ENCODE data around the gene SIRT5.

DNA sequence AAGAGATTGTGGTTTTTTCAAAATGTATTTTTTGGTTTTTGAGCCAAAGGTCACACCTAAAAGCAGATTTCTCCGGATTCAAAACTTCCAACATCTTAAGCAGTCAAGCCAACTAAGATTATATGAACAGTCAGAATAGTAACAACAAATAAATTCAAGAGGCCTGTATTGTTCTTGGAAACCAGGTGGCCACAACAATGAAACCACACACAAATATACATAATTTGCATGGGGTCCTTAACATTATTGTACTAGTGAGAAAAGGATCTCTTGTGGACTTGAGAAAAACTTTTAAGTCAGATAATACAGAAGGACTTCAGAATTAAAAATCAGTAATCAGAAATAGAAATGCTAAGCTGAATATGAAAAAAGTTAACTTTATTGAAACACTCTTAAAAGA, 81.3 kb downstream of the SIRT5 start:
- TF ChIP-seq EZH2 (IDR thresholded peaks at IDR 0.05; ENCODE audit: insufficient read depth, poor library complexity, severe bottlenecking) (no peak), EZH2phosphoT487 (IDR thresholded peaks at IDR 0.05; ENCODE audit: insufficient read depth, low read depth) (no peak)

All from GM23248 (cell line).